KMS-11 (cell line): ENCODE measurements around the gene GLB1L2.

Experiments
- H2AFZ ChIP-seq: fragments of 200-600 bp; sonication (generic); 2 replicates; pipeline ENCODE4 v1.6.1; 2016; ENCODE audit warnings: antibody characterized with exemption, mixed run types, low read depth
- H3K27ac ChIP-seq: fragments of 200-600 bp; sonication (generic); 2 replicates; pipeline ENCODE4 v1.6.1; 2016; ENCODE audit warnings: mild to moderate bottlenecking, mixed run types
- H3K27me3 ChIP-seq: fragments of 200-600 bp; sonication (generic); 2 replicates; pipeline ENCODE4 v1.6.1; 2017; ENCODE audit warnings: mild to moderate bottlenecking, low read depth, mixed run types, moderate library complexity; ENCODE audit not compliant: insufficient read depth
- H3K36me3 ChIP-seq: fragments of 200-600 bp; sonication (generic); 2 replicates; pipeline ENCODE4 v1.6.1; 2017; ENCODE audit warnings: mild to moderate bottlenecking, mixed run types; ENCODE audit not compliant: insufficient read depth
- H3K4me1 ChIP-seq: fragments of 200-600 bp; sonication (generic); 2 replicates; pipeline ENCODE4 v1.6.1; 2016; ENCODE audit warnings: mild to moderate bottlenecking, low read depth, mixed run types; ENCODE audit not compliant: poor library complexity, severe bottlenecking
- H3K4me2 ChIP-seq: fragments of 200-600 bp; sonication (generic); 2 replicates; pipeline ENCODE4 v1.7.0; 2016; ENCODE audit warnings: mild to moderate bottlenecking, mixed run types
- H3K4me3 ChIP-seq: fragments of 200-600 bp; sonication (generic); IDR thresholded peaks from 2 replicates; pipeline ENCODE4 v1.6.1; 2017; ENCODE audit warnings: low read depth, low read length, mixed read lengths; ENCODE audit not compliant: insufficient read depth
- H3K79me2 ChIP-seq: fragments of 200-600 bp; sonication (generic); 2 replicates; pipeline ENCODE4 v1.6.1; 2016; ENCODE audit warnings: low read depth, mixed run types; ENCODE audit not compliant: insufficient read depth
- H3K9ac ChIP-seq: fragments of 200-600 bp; sonication (generic); 2 replicates; pipeline ENCODE4 v1.6.1; 2016; ENCODE audit warnings: mild to moderate bottlenecking, mixed run types
- H4K20me1 ChIP-seq: fragments of 200-600 bp; sonication (generic); 2 replicates; pipeline ENCODE4 v1.6.1; 2016; ENCODE audit warnings: mild to moderate bottlenecking, mixed run types; ENCODE audit not compliant: insufficient read depth
- CTCF ChIP-seq: fragments of 200-600 bp; sonication (generic); conservative IDR thresholded peaks from 2 replicates; pipeline ENCODE4 v1.6.1; 2017; ENCODE audit warnings: low read depth, mild to moderate bottlenecking, antibody characterized with exemption, low read length, moderate library complexity, mixed read lengths

Gene GLB1L2

DNA sequence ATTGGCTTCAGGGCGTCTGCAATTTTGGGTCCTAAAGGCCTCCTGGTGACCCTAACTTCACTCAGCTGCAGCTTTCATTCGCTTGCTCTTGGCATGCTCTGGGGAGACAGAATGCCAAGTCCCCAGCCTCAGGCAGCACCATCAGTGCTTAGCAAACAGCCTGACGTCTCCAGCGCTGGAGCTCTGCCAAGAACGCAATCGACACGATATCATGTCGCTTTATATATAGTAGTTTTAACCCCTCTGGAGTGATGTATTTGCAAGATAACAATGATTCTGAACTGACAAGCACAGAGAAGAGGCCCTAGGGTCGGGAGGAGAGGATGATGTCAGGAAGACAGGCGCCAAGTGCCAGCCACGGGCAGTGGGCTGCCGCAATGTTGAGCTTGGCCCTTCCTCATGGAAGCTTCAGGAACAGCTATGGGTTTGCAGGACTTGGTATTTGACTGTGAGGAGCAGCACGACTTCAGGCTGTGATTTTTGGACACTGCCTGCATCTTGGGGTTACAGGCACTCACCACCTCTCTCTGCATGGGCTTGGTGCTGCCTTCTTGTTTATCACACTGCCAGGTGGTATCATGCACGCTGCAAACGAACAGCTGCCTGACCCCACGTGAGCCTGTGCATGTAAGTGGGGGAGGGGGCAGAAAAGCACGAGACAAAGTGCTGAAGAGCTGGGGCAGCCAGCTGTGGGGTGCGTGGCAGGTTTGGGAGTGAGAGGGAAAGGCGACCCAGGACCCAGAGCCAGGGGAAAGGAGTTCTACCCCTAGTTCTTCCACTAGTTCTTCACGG, 54.2 kb downstream of the GLB1L2 start:
- Histone ChIP-seq H3K36me3 (no peaks in the 10 kb centered on the region), H3K9ac (no peak overlapping the region), H3K79me2 (no peaks in the 10 kb centered on the region), H3K27me3 (no peaks in the 10 kb centered on the region), H4K20me1 (no peaks in the 10 kb centered on the region), H3K4me2 (no peak overlapping the region), H3K4me1 (no peaks in the 10 kb centered on the region), H3K4me3 (no peak overlapping the region), H3K27ac (no peak overlapping the region), H2AFZ (no peak overlapping the region)
- TF ChIP-seq CTCF = no peak

GRCh38 chr11:134386945-134387344, 55.2 kb downstream of the GLB1L2 start:
- H4K20me1 ChIP-seq = no peaks in the 10 kb centered on the region
- TF ChIP-seq CTCF = no peak
- no peak overlapping the region for H3K4me2 ChIP-seq
- no peaks in the 10 kb centered on the region for H3K4me1 ChIP-seq
- no peak overlapping the region for H3K27ac ChIP-seq
- no peak overlapping the region for H3K9ac ChIP-seq
- H3K79me2 ChIP-seq = no peaks in the 10 kb centered on the region
- no peaks in the 10 kb centered on the region for H3K36me3 ChIP-seq
- H3K4me3 ChIP-seq = no peak overlapping the region
- no peak overlapping the region for H2AFZ ChIP-seq
- no peaks in the 10 kb centered on the region for H3K27me3 ChIP-seq

DNA sequence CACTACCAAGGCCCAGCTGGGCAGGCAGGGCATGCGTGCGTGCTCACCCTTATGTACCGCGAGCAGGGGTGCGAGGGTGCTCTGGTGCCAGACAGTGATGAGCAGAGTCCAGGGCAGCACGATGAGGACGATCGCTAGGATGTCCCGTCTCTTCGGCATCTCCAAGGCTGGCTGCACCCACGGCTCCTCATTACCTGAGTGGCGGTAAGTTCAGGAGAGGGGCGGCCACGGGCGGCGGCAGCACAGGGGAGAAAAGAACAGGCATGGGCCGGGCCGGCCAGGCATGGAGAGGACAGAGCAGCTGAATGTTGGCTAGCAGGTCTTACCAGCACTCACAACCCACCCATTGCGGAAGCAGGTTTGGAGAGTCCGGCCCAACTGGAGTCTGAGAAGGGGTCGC, 55.7 kb downstream of the GLB1L2 start:
- no peaks in the 10 kb centered on the region for H3K4me1 ChIP-seq
- H2AFZ ChIP-seq = no peak overlapping the region
- no peaks in the 10 kb centered on the region for H3K27me3 ChIP-seq
- no peaks in the 10 kb centered on the region for H3K79me2 ChIP-seq
- no peak overlapping the region for H3K9ac ChIP-seq
- no peak overlapping the region for H3K27ac ChIP-seq
- TF ChIP-seq CTCF = no peak
- no peak overlapping the region for H3K4me2 ChIP-seq
- H4K20me1 ChIP-seq = no peaks in the 10 kb centered on the region
- H3K4me3 ChIP-seq = no peak overlapping the region
- H3K36me3 ChIP-seq = no peaks in the 10 kb centered on the region

DNA sequence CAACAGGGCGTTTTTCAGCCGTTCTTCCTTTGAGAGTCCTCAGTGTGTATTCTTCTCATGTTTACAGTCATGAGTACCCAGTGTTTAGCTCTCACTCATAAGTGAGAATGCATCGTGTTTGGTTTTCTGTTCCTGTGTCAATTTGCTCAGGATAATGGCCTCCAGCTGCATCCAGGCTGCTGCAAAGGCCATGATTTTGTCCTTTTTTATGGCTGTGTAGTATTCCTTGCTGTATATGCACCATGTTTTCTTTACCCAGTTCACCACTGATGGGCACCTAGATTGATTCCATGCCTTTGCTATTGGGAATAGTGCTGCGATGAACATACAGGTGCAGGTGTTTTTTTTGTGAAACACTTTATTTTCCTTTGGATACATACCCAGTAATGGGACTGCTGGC, 56.8 kb downstream of the GLB1L2 start:
- no peak overlapping the region for H3K4me3 ChIP-seq
- no peaks in the 10 kb centered on the region for H4K20me1 ChIP-seq
- no peaks in the 10 kb centered on the region for H3K27me3 ChIP-seq
- H3K36me3 ChIP-seq = no peaks in the 10 kb centered on the region
- no peak for TF ChIP-seq CTCF
- no peak overlapping the region for H3K4me2 ChIP-seq
- no peaks in the 10 kb centered on the region for H3K4me1 ChIP-seq
- no peak overlapping the region for H3K27ac ChIP-seq
- no peak overlapping the region for H2AFZ ChIP-seq
- H3K79me2 ChIP-seq = no peaks in the 10 kb centered on the region
- no peak overlapping the region for H3K9ac ChIP-seq
